ENCODE results near the gene TRPM6. TPM values are rescaled to one million over a fixed set of nuclear protein-coding genes. Genes with fewer than 3 reads are reported as not detected.

TRPM6 gene
- total RNA-seq, 8 experiments from 2014 or later, result 0.05 to 1.7 (median 0.43) TPM

DNA sequence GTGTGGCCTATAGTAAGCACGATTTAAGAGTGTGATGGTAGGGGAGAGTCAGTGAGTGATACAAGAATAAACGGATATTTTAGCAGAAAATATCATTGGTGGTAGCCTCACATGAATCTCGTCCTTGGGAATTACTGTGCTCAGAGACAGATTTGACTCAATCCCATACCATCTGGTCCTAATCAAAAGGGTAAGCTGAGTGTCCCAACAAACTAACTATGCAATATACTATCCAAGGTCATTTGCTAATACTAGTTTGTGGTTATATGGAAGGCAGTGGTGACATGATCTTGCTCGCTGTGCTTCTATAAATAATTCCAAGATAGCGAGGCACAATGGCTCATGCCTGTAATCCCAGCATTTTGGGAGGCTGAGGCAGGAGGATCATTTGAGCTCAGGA, 103.2 kb downstream of the TRPM6 start:
- in situ Hi-C loops (cut with MboI; ENCODE audit: low pct_unique_long_range_greater_than_20kb in 2 of 9, low sequenced_read_pairs in 9 of 9, unreplicated experiment in 9 of 9), result loop anchor here in 3 of 9 experiments (25.0 kb wide), 4 partner anchors 103 to 278 kb away; partner anchors contain the start of gene TRPM6 (in 1 of the 3)
- no peak for ATAC-seq (replicated peaks in 6 of 8)
- 4 to 85% (median 56%) methylated on average over 1 to 4 of the region's 5 CpGs; no CpG with 5 or more reads in 2 of the 10 experiments for WGBS, 10 experiments
- Histone ChIP-seq H3K4me1 (replicated peaks in 1 of 2) (no peaks in the 10 kb centered on the region), H3K27ac (no peak overlapping the region), H3K4me3 (no peak overlapping the region)

DNA sequence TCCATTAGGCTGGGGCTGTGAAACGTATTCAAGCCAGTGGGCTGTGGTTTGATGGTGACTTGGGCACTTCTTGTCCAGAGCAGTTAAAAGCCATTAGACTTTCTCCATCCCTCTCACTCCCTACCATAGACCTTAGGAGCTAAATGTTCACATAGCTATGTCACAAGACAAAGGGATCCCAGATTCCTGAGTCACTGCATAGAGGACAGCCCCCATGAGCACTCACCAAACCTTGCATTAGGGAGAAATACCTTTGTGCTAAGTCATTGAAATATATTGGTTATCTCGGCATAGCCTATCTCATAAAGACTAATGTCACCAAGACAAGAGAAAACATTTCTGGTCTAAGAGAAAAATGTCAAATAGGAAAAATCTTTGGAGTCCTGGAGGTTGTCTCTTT, 104.3 kb downstream of the TRPM6 start:
- Histone ChIP-seq H3K4me1 (replicated peaks in 1 of 2) (no peaks in the 10 kb centered on the region), H3K27ac (no peak overlapping the region), H3K4me3 (no peak overlapping the region)
- in situ Hi-C loops (cut with MboI; ENCODE audit: low pct_unique_long_range_greater_than_20kb in 2 of 9, low sequenced_read_pairs in 9 of 9, unreplicated experiment in 9 of 9), result loop anchor here in 3 of 9 experiments (25.0 kb wide), 4 partner anchors 104 to 279 kb away; partner anchors contain the start of gene TRPM6 (in 1 of the 3)
- 0 to 100% (median 71%) methylated on average over 1 to 2 of the region's 2 CpGs; no CpG with 5 or more reads in 3 of the 10 experiments for WGBS, 10 experiments
- ATAC-seq (replicated peaks in 6 of 8), result no peak

DNA sequence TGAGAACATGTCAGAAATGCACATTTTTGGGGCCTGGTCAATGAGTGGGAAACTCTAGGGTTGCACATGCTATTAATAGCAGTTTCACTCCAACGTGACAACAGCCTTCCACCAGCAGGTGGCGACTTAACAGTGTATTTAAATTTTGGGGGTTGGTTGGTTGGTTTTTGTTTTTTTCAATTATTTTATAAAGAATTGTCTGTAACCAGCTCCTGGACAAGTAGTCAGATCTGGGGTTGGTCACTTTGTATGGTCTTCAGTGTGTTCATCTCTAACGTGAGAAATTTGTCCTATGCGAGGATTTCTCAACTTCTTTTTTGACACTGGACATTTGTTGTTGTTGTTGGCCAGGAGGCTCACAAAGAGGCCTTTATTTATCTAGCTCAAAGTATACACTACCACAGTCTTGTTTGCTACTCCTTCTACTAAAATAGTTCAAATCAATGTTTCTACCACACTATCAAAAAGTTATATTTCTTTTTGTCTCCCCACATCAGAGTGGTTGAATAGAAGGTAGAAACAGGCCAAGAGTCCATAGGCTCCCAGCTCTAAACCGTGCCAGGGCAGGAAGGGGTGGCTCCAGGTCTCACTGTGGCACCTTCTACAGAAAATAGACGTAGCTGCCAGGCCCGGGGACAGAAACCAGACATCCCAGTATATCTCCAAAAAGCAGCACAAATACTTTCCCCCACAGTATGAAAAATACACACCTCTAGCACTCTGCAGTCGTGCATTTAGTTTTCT, 110.4 kb downstream of the TRPM6 start:
- H3K4me3 ChIP-seq, result no peak overlapping the region
- 16 to 100% (median 44%) methylated on average over 2 to 7 of the region's 8 CpGs; no CpG with 5 or more reads in 2 of the 10 experiments for WGBS, 10 experiments
- no peaks in the 10 kb centered on the region for H3K4me1 ChIP-seq (replicated peaks in 1 of 2)
- peak in 3 of 8 experiments; percentile 62 to 68 (median 62) for ATAC-seq (replicated peaks in 6 of 8)
- in situ Hi-C loops (cut with MboI; ENCODE audit: low pct_unique_long_range_greater_than_20kb in 2 of 9, low sequenced_read_pairs in 9 of 9, unreplicated experiment in 9 of 9), result loop anchor here in 7 of 9 experiments (10.0 to 25.0 kb wide), 6 partner anchors 110 to 297 kb away; partner anchors contain the start of gene TRPM6 (in 1 of the 7)
- H3K27ac ChIP-seq, result no peak overlapping the region

DNA sequence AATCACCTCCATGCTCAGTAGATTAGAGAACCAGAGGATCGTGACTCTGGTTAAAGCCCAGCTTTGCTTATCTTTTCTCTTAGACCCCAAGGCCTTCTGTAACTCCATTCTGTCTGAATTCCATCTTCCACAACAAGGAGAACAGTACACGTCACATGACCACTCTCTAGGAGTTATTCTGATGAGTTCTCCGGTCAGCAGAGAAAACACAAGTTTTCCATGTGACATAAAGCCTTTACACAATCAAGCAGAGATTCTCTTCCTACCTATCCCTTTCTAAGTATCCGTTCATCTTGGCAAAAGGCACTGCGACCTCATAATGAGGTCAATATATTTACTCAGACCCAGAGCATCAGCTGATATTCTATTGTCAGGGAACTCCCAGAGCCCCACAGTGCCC, 112.3 kb downstream of the TRPM6 start:
- ATAC-seq (replicated peaks in 6 of 8), result no peak
- Histone ChIP-seq H3K4me3 (no peak overlapping the region), H3K4me1 (replicated peaks in 1 of 2) (no peaks in the 10 kb centered on the region), H3K27ac (no peak overlapping the region)
- WGBS, 10 experiments, result 40 to 100% (median 79%) methylated on average over 1 to 5 of the region's 5 CpGs
- in situ Hi-C loops (cut with MboI; ENCODE audit: low pct_unique_long_range_greater_than_20kb in 2 of 9, low sequenced_read_pairs in 9 of 9, unreplicated experiment in 9 of 9), result loop anchor here in 7 of 9 experiments (10.0 to 25.0 kb wide), 6 partner anchors 112 to 299 kb away; partner anchors contain the start of gene TRPM6 (in 1 of the 7)

DNA sequence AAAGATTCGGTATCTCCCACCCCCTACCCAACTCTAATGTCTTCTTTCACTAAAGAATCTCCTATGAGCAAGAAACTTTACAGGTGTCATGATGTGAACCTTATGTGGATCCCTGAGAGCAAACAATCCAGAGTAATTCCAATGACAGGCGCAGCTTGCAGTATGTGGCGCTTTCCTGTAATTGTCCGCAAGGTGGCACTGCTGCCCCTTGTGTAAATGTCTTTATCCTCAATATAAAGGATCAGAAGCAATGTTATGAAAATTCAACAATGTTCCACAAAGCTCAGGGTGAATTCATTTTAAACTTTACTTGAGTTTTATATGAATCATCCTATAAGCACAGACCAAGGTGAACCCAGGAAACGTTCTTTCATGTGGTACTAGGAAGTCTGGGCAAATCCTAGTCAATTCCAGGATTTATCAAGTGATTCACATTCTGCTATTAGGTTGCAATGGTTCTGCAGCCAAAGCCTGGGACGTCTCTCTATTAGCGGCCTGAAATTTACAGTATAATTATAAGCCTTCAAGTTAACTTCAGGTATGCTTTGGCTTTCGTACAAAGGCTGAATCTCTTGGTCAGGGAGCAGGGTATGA, 113.7 kb downstream of the TRPM6 start:
- H3K27ac ChIP-seq, result no peak overlapping the region
- 0 to 27% (median 8%) methylated on average over 1 to 8 of the region's 8 CpGs for WGBS, 10 experiments
- H3K4me3 ChIP-seq, result no peak overlapping the region
- peak; percentile 56 to 83 (median 74) for ATAC-seq (replicated peaks in 6 of 8)
- H3K4me1 ChIP-seq (replicated peaks in 1 of 2), result no peaks in the 10 kb centered on the region
- in situ Hi-C loops (cut with MboI; ENCODE audit: low pct_unique_long_range_greater_than_20kb in 2 of 9, low sequenced_read_pairs in 9 of 9, unreplicated experiment in 9 of 9), result loop anchor here in 5 of 9 experiments (10.0 to 25.0 kb wide), 3 partner anchors 231 to 301 kb away; no protein-coding TSS in a partner anchor

DNA sequence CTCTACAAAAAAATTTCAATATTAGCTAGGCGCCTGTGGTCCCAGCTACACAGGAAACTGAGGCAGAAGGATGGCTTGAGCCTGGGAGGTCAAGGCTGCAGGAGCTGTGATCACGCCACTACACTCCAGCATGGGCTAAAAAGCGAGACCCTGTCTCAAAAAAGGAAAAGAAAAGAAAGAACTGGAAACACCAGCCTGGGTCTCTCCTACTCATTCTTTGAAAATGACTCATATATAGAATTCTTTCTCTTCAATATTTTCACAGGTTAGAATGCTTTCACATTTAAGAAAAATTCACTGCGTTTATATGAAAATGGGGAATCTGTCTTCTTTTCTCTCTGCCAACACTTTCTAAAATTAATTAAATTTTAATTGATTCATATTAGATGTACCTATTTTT, 115.6 kb downstream of the TRPM6 start:
- ATAC-seq (replicated peaks in 6 of 8), result no peak
- no peak overlapping the region for H3K27ac ChIP-seq
- H3K4me1 ChIP-seq (replicated peaks in 1 of 2), result no peaks in the 10 kb centered on the region
- WGBS, 10 experiments, result 43 to 100% (median 83%) methylated on average over 1 to 4 of the region's 4 CpGs; no CpG with 5 or more reads in 3 of the 10 experiments
- H3K4me3 ChIP-seq, result no peak overlapping the region
- in situ Hi-C loops (cut with MboI; ENCODE audit: low pct_unique_long_range_greater_than_20kb in 2 of 9, low sequenced_read_pairs in 9 of 9, unreplicated experiment in 9 of 9), result loop anchor here in 5 of 9 experiments (10.0 to 25.0 kb wide), 3 partner anchors 233 to 303 kb away; no protein-coding TSS in a partner anchor

DNA sequence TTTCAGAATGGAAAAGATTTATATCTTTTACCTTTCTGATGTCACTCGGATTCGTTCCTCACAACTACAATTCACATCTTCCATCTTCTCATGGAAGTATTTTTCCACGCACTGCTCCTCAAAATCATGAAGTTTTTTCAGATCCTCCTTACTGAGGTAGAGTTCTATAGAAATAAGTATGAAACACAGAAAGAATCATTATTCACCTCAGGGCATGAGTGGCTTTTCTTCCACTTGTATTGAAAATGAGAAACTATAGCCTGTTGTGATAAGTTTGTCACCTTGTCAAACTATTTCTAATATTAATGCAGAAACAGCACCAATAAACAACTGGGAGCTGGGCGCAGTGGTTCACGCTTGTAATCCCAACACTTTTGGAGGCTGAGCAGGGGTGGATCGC, 116.0 kb downstream of the TRPM6 start:
- in situ Hi-C loops (cut with MboI; ENCODE audit: low pct_unique_long_range_greater_than_20kb in 2 of 9, low sequenced_read_pairs in 9 of 9, unreplicated experiment in 9 of 9), result loop anchor here in 5 of 9 experiments (10.0 to 25.0 kb wide), 3 partner anchors 233 to 303 kb away; no protein-coding TSS in a partner anchor
- WGBS, 10 experiments, result 52 to 100% (median 92%) methylated on average over 1 to 6 of the region's 6 CpGs
- no peak for ATAC-seq (replicated peaks in 6 of 8)

DNA sequence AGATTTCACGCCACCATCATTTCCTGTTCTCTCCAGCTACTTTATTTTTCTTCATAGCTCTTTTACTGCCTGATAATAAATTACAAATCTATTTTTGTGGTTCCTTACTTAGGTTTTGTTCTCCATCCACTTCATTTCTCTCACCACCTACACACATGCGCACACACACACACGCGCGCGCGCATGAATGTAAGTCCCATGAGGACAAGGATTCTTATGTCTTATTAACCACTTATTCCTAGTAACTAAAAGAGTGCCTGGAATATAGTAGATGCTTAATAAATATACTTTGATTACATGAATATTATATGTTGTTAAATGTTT, 116.5 kb downstream of the TRPM6 start:
- Histone ChIP-seq H3K4me3 (no peak overlapping the region), H3K4me1 (replicated peaks in 1 of 2) (no peaks in the 10 kb centered on the region), H3K27ac (no peak overlapping the region)
- in situ Hi-C loops (cut with MboI; ENCODE audit: low pct_unique_long_range_greater_than_20kb in 2 of 9, low sequenced_read_pairs in 9 of 9, unreplicated experiment in 9 of 9), result loop anchor here in 5 of 9 experiments (10.0 to 25.0 kb wide), 3 partner anchors 234 to 304 kb away; no protein-coding TSS in a partner anchor
- ATAC-seq (replicated peaks in 6 of 8), result no peak
- WGBS, 10 experiments, result 66 to 100% (median 98%) methylated on average over 1 to 7 of the region's 7 CpGs

More for the DNA sequence above, 116.0 kb downstream of the TRPM6 start:
- Histone ChIP-seq H3K27ac (no peak overlapping the region), H3K4me3 (no peak overlapping the region), H3K4me1 (replicated peaks in 1 of 2) (no peaks in the 10 kb centered on the region)

DNA sequence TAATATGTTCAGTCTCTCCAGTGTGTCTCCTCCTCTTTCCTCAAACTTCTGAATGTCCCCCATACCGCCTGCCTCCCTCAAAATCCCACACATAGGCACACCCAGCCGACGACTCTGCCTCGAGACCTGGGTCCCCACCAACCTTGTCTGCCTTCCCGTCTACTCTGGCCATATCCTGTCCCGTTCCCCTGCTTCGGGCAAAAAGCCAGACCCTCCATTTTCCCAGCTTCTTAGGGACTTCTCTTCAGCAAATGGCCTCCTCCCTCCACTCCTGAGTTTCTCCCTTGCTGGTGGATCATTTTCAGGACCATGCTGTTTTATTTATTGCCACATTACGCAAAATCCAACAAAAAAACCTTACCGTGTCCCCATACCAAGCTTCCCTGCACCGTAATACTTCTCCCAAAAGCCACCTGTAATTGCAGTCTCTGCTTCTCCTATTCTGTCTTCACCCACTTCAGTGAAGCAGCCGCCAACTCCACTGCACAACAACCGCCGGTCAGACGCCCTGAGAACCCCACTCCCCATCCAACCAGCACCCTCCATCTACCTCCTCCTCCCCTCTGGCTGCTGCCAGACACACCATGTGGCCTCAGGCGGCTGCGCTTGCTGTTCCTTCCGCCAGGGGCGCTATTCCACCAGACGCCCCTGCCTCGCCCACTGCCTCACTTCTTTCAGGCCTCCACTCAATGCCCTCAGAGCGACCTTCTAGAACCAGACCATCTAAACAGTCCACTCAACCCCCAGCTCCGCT, 117.0 kb downstream of the TRPM6 start:
- peak in 3 of 8 experiments; percentile 54 to 81 (median 73) for ATAC-seq (replicated peaks in 6 of 8)
- in situ Hi-C loops (cut with MboI; ENCODE audit: low pct_unique_long_range_greater_than_20kb in 2 of 9, low sequenced_read_pairs in 9 of 9, unreplicated experiment in 9 of 9), result loop anchor here in 5 of 9 experiments (10.0 to 25.0 kb wide), 3 partner anchors 234 to 304 kb away; no protein-coding TSS in a partner anchor
- no peak overlapping the region for H3K27ac ChIP-seq
- H3K4me1 ChIP-seq (replicated peaks in 1 of 2), result no peaks in the 10 kb centered on the region
- whole genome bisulfite sequencing, 10 experiments, result 43 to 100% (median 73%) methylated on average over 1 to 16 of the region's 22 CpGs
- H3K4me3 ChIP-seq, result no peak overlapping the region

DNA sequence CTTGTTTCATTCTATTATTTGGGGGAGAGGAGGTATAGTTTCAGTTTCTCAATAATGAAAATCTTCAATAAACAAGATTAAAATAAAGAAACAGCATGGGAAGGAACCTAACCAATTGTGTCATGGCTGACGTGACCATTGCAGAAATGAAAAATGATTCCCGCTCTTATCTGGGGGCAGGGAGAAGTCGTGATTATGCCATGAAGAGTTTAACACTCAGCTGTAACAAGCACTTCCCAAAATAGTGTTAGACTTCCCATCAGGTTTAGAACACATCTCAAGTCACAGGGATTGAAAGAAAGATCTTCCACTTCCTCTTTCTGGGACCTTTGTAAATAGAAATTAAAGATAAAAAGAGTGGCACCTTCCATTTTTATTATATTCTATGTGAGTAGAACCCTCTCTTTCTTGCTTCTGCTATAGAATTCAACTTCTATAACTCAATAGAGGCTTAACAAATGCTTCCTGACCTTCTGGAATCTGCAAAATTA, 122.2 kb downstream of the TRPM6 start:
- in situ Hi-C loops (cut with MboI; ENCODE audit: low pct_unique_long_range_greater_than_20kb in 2 of 9, low sequenced_read_pairs in 9 of 9, unreplicated experiment in 9 of 9), result loop anchor here in 2 of 9 experiments (5.0 to 25.0 kb wide), 2 partner anchors 247 to 312 kb away; no protein-coding TSS in a partner anchor
- H3K4me3 ChIP-seq, result no peak overlapping the region
- H3K4me1 ChIP-seq (replicated peaks in 1 of 2), result no peaks in the 10 kb centered on the region
- no peak overlapping the region for H3K27ac ChIP-seq
- no peak for ATAC-seq (replicated peaks in 6 of 8)
- WGBS, 10 experiments, result 48 to 89% (median 70%) methylated on average over 1 to 3 of the region's 3 CpGs; no CpG with 5 or more reads in 2 of the 10 experiments

DNA sequence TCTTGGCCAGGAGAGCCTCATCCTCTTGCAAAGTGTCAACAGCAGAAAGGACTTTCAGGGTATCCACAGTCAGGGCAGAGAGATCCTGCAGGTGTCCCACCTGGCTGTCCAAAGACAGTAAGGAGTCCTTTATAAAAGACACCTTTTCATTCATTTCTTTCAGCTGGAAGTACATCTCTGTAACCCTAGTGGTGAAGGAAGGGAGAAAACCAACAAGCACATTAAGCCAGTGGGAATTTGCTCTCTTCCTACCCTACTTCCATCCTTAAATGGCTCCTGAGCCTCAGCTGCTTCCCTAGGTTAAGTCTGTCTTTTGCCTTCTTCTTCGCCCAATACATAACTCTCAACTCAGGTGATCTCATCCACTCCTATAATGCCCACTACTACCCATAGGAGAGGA, 124.8 kb downstream of the TRPM6 start:
- Histone ChIP-seq H3K4me1 (replicated peaks in 1 of 2) (no peaks in the 10 kb centered on the region), H3K27ac (no peak overlapping the region), H3K4me3 (no peak overlapping the region)
- in situ Hi-C loops (cut with MboI; ENCODE audit: low pct_unique_long_range_greater_than_20kb in 2 of 9, low sequenced_read_pairs in 9 of 9, unreplicated experiment in 9 of 9), result loop anchor here in 1 of 9 experiments (25.0 kb wide), 1 partner anchor 249 kb away; no protein-coding TSS in a partner anchor
- no peak for ATAC-seq (replicated peaks in 6 of 8)
- 33 to 100% (median 80%) methylated on average over 1 of the region's 1 CpG; no CpG with 5 or more reads in 3 of the 10 experiments for WGBS, 10 experiments

DNA sequence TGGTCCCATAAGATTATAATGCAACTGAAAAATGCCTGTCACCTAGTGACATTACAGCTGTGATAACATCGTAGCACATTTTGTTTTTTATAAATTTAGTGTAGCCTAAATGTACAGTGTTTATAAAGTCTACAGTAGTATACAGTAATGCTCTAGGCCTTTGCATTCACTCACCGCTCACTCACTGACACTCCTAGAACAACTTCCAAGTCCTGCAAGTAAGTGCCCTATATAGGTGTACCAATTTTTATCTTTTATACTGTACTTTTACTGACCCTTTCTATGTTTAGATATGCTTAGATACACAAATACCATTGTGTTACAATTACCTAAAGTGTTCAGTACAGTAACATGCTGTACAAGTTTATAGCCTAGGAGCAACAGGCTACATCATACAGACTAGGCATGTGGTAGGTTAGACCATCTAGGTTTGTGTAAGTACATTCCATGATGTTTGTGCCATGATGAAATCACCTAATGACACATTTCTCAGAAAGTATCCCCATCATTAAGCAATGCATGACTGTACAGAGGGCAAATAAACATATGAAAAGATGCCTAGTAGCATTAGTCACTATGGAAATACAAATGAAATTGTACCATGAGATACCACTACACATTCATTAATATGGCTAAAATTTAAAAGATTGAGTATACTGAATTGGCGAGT, 127.6 kb downstream of the TRPM6 start:
- peak; percentile 27 to 89 (median 58) for ATAC-seq (replicated peaks in 6 of 8)
- in situ Hi-C loops (cut with MboI; ENCODE audit: low pct_unique_long_range_greater_than_20kb in 2 of 9, low sequenced_read_pairs in 9 of 9, unreplicated experiment in 9 of 9), result loop anchor here in 1 of 9 experiments (25.0 kb wide), 1 partner anchor 252 kb away; no protein-coding TSS in a partner anchor
- Histone ChIP-seq H3K4me1 (replicated peaks in 1 of 2) (no peaks in the 10 kb centered on the region), H3K27ac (no peak overlapping the region), H3K4me3 (no peak overlapping the region)
- 33 to 100% (median 87%) methylated on average over 1 to 3 of the region's 3 CpGs for WGBS, 10 experiments
